Adrenal gland (tissue), 12 donors: ENCODE results near the gene SFRP5. TPM values are rescaled to one million over a fixed set of nuclear protein-coding genes. Genes with fewer than 3 reads are reported as not detected.

Source experiments
- DNase-seq, 7 donors: peaks; one replicate each; pipeline ENCODE4 v3.0.0-alpha.2; 2019 to 2020
- H3K27ac ChIP-seq, 5 donors: fragments of 200-600 bp; sonication (generic) in 4 of 5; 1 replicate in 3 of 5; 2 replicates in 2 of 5; pipeline versions ENCODE4 v1.5.1 to v1.8.0; 2016 to 2020; ENCODE audit warnings: mild to moderate bottlenecking in 1 of 5
- H3K27me3 ChIP-seq: fragments of 200-600 bp; 2 replicates; pipeline ENCODE4 v1.8.0; 2021
- H3K36me3 ChIP-seq, 2 donors: fragments of 200-600 bp; replicated peaks in 1 of 2; 1 replicate in 1 of 2; 2 replicates in 1 of 2; pipeline versions ENCODE4 v1.5.1 to v1.8.0; 2018 to 2022
- H3K4me1 ChIP-seq, 2 donors: fragments of 200-600 bp; replicated peaks in 1 of 2; 1 replicate in 1 of 2; 2 replicates in 1 of 2; pipeline versions ENCODE4 v1.5.1 to v1.8.0; 2018 to 2021
- H3K4me3 ChIP-seq, 4 donors: fragments of 200-600 bp; sonication (generic) in 3 of 4; one replicate each; pipeline ENCODE4 v1.5.1; 2016 to 2018
- H3K9me3 ChIP-seq, 3 donors: fragments of 200-600 bp; sonication (generic) in 1 of 3; replicated peaks in 1 of 3; 1 replicate in 2 of 3; 2 replicates in 1 of 3; pipeline versions ENCODE4 v1.5.1 to v1.8.0; 2016 to 2021
- POLR2A ChIP-seq, 2 donors: fragments of 450-650 bp; IDR thresholded peaks; one replicate each; pipeline ENCODE4 v1.6.1; 2017; ENCODE audit warnings: antibody characterized with exemption in 2 of 2, mild to moderate bottlenecking in 2 of 2, moderate library complexity in 1 of 2
- WGBS, 4 donors: extraction: QIAGEN DNeasy Blood & Tissue Kit in 2 of 4; methylation state at CpG; one replicate each; pipeline versions ENCODE4 v1.1.5 to v1.1.7; 2013 to 2017; 5-methylcytosine and 5-hydroxymethylcytosine counted together
- intact Hi-C, 2 donors: fragments of 100-400 bp; cut with DNase I; formaldehyde crosslinking; loops; one replicate each; pipeline versions ENCODE4 v1.14.1 to v1.15.0; 2022 to 2023
- polyA plus RNA-seq, 3 donors: library from polyadenylated mRNA; stranded (reverse); fragments of 200-250 nt in 2 of 3; fragments of 350-450 nt in 1 of 3; fragmentation: Illumina TruSeq in 1 of 3; extraction: RNeasy Lipid Tissue Mini Kit (QIAGEN cat#74804) in 1 of 3; gene quantifications; one replicate each; pipeline ENCODE4 v1.2.3, GENCODE V29; 2013 to 2014
- total RNA-seq, 9 donors: library from RNA; depleted of rRNA in 4 of 9; stranded (reverse); fragments of >200 nt in 4 of 9; fragments of 120-200 nt in 1 of 9; fragmentation: NEBNext Ultra II Directional in 1 of 9; extraction: Animal tissue kit (Norgen Biotek cat#: 25700) in 1 of 9; gene quantifications; one replicate each; pipeline versions ENCODE4 v1.1.0 to v1.2.4, GENCODE V29; 2013 to 2023
- TF ChIP-seq, protein P1 (sequence below), 6 experiments: fragments of 450-650 bp in 4 of 6; fragments of 200-600 bp in 2 of 6; sonication (generic) in 1 of 6; IDR thresholded peaks; 1 replicate in 5 of 6; 2 replicates in 1 of 6; pipeline versions ENCODE4 v1.5.1 to v1.8.0; 2016 to 2021; ENCODE audit warnings: antibody characterized with exemption in 6 of 6, mild to moderate bottlenecking in 2 of 6, moderate library complexity in 1 of 6
- donor health status: healthy with polysubstance abuse.
- donor health status: Bipolar disorder and iron deficiency.
- donor health status: DM: yes; HTN: yes; CAD: no.
- donor health status: DM: no; HTN: no; CAD: no.
- donor health status: DM: no; HTN: no; CAD: no.
- donor health status: DM: yes; HTN: yes; CAD: no.

The SFRP5 gene
- total and polyA plus RNA-seq, 12 donors, result 0.22 to 43.4 (median 5.2) TPM

GRCh38 chr10:97814996-97815395 is 43.2 kb upstream of the SFRP5 start:
- H3K4me3 ChIP-seq, result no peak overlapping the region
- no peaks in the 10 kb centered on the region for H3K36me3 ChIP-seq
- no peaks in the 10 kb centered on the region for H3K4me1 ChIP-seq
- no peaks in the 10 kb centered on the region for H3K9me3 ChIP-seq
- TF ChIP-seq POLR2A (IDR thresholded peaks at IDR 0.05), result no peak
- TF ChIP-seq, protein P1, sequence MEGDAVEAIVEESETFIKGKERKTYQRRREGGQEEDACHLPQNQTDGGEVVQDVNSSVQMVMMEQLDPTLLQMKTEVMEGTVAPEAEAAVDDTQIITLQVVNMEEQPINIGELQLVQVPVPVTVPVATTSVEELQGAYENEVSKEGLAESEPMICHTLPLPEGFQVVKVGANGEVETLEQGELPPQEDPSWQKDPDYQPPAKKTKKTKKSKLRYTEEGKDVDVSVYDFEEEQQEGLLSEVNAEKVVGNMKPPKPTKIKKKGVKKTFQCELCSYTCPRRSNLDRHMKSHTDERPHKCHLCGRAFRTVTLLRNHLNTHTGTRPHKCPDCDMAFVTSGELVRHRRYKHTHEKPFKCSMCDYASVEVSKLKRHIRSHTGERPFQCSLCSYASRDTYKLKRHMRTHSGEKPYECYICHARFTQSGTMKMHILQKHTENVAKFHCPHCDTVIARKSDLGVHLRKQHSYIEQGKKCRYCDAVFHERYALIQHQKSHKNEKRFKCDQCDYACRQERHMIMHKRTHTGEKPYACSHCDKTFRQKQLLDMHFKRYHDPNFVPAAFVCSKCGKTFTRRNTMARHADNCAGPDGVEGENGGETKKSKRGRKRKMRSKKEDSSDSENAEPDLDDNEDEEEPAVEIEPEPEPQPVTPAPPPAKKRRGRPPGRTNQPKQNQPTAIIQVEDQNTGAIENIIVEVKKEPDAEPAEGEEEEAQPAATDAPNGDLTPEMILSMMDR (IDR thresholded peaks at IDR 0.05), result no peak
- no peak for DNase-seq
- no peaks in the 10 kb centered on the region for H3K27me3 ChIP-seq
- WGBS, 4 donors, result 82 to 88% (median 84%) methylated on average over 5 of the region's 5 CpGs
- intact Hi-C loops, result no loop called here
- no peak overlapping the region for H3K27ac ChIP-seq

GRCh38 chr10:97813311-97813710 is 41.5 kb upstream of the SFRP5 start:
- H3K4me3 ChIP-seq, result no peak overlapping the region
- no peak overlapping the region for H3K27ac ChIP-seq
- H3K4me1 ChIP-seq, result no peaks in the 10 kb centered on the region
- no peaks in the 10 kb centered on the region for H3K9me3 ChIP-seq
- H3K36me3 ChIP-seq, result no peaks in the 10 kb centered on the region
- WGBS, 4 donors, result 53 to 67% (median 61%) methylated on average over 3 of the region's 3 CpGs
- TF ChIP-seq, protein P1 (IDR thresholded peaks at IDR 0.05), result no peak
- TF ChIP-seq POLR2A (IDR thresholded peaks at IDR 0.05), result no peak
- DNase-seq, result no peak
- no peaks in the 10 kb centered on the region for H3K27me3 ChIP-seq
- intact Hi-C loops, result no loop called here

DNA sequence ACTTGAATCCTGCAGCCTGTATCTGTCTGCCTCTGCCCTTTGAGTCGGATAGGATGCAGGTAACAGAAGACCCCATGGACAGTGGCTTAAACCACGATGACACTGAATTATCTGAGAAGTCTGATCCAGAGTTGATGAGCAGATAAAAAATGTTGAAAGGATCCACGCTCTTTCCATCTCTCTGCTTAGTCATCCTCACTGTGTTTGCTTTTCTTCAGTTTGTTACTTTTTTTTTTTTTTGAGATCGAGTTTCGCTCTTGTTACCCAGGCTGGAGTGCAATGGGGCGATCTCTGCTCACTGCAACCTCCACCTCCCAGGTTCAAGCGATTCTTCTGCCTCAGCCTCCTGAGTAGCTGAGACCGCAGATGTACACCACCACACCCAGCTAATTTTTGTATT is 40.9 kb upstream of the SFRP5 start:
- TF ChIP-seq, protein P1 (IDR thresholded peaks at IDR 0.05), result no peak
- TF ChIP-seq POLR2A (IDR thresholded peaks at IDR 0.05), result no peak
- intact Hi-C loops, result no loop called here
- 71 to 84% (median 80%) methylated on average over 8 of the region's 8 CpGs for WGBS, 4 donors

GRCh38 chr10:97811958-97812357 is 40.2 kb upstream of the SFRP5 start:
- Histone ChIP-seq H3K27ac (no peak overlapping the region), H3K4me1 (no peaks in the 10 kb centered on the region), H3K9me3 (no peaks in the 10 kb centered on the region), H3K36me3 (no peaks in the 10 kb centered on the region), H3K4me3 (no peak overlapping the region), H3K27me3 (no peaks in the 10 kb centered on the region)
- DNase-seq, result no peak
- TF ChIP-seq, protein P1 (IDR thresholded peaks at IDR 0.05), result no peak
- no peak for TF ChIP-seq POLR2A (IDR thresholded peaks at IDR 0.05)
- intact Hi-C loops, result no loop called here
- WGBS, 4 donors, result 61 to 83% (median 66%) methylated on average over 3 of the region's 3 CpGs

More for the DNA sequence above, 40.9 kb upstream of the SFRP5 start:
- Histone ChIP-seq H3K4me3 (no peak overlapping the region), H3K9me3 (no peaks in the 10 kb centered on the region), H3K27me3 (no peaks in the 10 kb centered on the region), H3K27ac (no peak overlapping the region), H3K36me3 (no peaks in the 10 kb centered on the region), H3K4me1 (no peaks in the 10 kb centered on the region)
- no peak for DNase-seq
